ENCODE results near the gene KRTAP4-2. TPM values are rescaled to one million over a fixed set of nuclear protein-coding genes. Genes with fewer than 3 reads are reported as not detected.
A peak's percentile ranks its signal among the peaks of the same experiment; 100 is the strongest.
"Not testable (repeated sequence)": the region's sequence is repeated elsewhere in the genome, so short reads cannot be mapped to it uniquely, and the experiment has no call there.

KRTAP4-2 gene
- total RNA-seq, 1 donor from 2014 or later = not detected

DNA sequence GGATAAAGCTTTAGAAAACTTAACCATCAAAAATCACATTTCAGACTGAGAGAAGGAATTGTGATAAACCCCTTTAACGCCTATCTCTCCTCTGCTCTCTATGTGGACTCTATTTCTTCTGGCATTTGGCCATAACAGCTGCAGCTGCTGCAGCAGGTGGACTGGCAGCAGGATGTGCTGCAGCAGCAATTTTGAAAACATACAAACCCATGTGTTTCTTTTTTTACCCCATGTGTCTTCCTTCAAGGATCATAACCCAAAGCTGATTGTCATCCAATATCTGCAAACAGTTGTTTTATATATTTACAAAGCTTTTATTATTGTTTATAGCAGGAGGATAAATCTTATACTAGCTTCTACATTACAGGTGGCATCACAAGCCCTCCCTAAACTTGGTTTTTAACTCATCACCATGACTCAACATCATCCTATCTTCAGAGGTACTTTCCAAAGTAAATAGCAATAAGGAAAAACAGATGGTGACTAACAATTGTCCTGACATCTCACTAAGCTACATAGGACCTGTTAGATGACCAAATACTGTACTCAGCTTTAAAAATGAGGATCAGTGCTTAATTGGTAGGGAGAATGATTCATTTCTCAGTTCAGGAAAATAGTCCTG lies 33.9 kb upstream of the KRTAP4-2 start:
- H3K4me3 ChIP-seq (ENCODE audit: low read depth, low read length) = no peak overlapping the region
- DNase-seq (ENCODE audit: low read depth) (peak; percentile 87), FAIRE-seq (no peak)
- no peaks in the 10 kb centered on the region for H3K36me3 ChIP-seq (ENCODE audit: control insufficient read depth, insufficient read depth, low read length)
- H3K27me3 ChIP-seq (ENCODE audit: control insufficient read depth, insufficient read depth, low read length) = peaks cover 3% of the 10 kb centered on the region
- TF ChIP-seq CTCF (IDR thresholded peaks at IDR 0.05; ENCODE audit: insufficient read depth, low read length, severe bottlenecking) = no peak

DNA sequence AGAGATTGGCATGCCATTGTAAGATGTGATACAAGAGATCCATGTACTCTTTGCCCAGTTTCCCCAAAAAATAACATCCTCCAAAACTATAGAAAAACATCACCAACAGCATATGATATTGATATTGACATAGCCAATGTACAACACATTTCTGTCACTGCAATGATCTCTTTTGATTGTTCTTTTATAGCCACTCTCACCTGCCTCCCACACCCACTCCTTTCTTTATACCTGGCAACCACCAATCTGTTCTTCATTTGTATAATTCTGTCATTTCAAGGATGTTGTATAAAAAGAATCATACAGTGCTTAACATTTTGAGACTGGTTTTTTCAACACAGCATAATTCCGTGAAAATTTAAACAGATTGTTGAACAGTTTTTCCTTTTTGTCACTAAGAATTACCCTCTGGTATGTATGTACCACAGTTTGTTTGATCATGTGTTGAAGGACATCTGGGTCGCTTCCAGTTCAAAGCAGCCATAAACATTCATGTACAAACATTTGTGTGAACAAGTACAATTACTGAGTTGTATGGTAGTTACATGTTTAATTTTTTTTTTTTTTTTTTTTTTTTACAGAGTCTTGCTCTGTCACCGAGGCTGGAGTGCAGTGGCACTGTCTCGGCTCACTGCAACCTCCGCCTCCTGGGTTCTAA lies 21.5 kb upstream of the KRTAP4-2 start:
- FAIRE-seq (no peak), DNase-seq (ENCODE audit: low read depth) (no peak)
- Histone ChIP-seq H3K27me3 (ENCODE audit: control insufficient read depth, insufficient read depth, low read length) (no peaks in the 10 kb centered on the region), H3K4me3 (ENCODE audit: low read depth, low read length) (no peak overlapping the region), H3K36me3 (ENCODE audit: control insufficient read depth, insufficient read depth, low read length) (no peaks in the 10 kb centered on the region)
- no peak for TF ChIP-seq CTCF (IDR thresholded peaks at IDR 0.05; ENCODE audit: insufficient read depth, low read length, severe bottlenecking)

- no peak for TF ChIP-seq CTCF (IDR thresholded peaks at IDR 0.05; ENCODE audit: insufficient read depth, low read length, severe bottlenecking)
- no peak for FAIRE-seq
- no peaks in the 10 kb centered on the region for H3K36me3 ChIP-seq (ENCODE audit: control insufficient read depth, insufficient read depth, low read length)
Observed at GRCh38 chr17:41196068-41196467, 18.0 kb upstream of the KRTAP4-2 start.

GRCh38 chr17:41190328-41190727 lies 12.3 kb upstream of the KRTAP4-2 start:
- H3K36me3 ChIP-seq (ENCODE audit: control insufficient read depth, insufficient read depth, low read length) = no peaks in the 10 kb centered on the region
- H3K27me3 ChIP-seq (ENCODE audit: control insufficient read depth, insufficient read depth, low read length) = no peaks in the 10 kb centered on the region
- FAIRE-seq (no peak), DNase-seq (ENCODE audit: low read depth) (no peak)
- no peak for TF ChIP-seq CTCF (IDR thresholded peaks at IDR 0.05; ENCODE audit: insufficient read depth, low read length, severe bottlenecking)
- H3K4me3 ChIP-seq (ENCODE audit: low read depth, low read length) = no peak overlapping the region

More at GRCh38 chr17:41196068-41196467, 18.0 kb upstream of the KRTAP4-2 start:
- Histone ChIP-seq H3K27me3 (ENCODE audit: control insufficient read depth, insufficient read depth, low read length) (no peaks in the 10 kb centered on the region), H3K4me3 (ENCODE audit: low read depth, low read length) (no peak overlapping the region)
- no peak for DNase-seq (ENCODE audit: low read depth)

DNA sequence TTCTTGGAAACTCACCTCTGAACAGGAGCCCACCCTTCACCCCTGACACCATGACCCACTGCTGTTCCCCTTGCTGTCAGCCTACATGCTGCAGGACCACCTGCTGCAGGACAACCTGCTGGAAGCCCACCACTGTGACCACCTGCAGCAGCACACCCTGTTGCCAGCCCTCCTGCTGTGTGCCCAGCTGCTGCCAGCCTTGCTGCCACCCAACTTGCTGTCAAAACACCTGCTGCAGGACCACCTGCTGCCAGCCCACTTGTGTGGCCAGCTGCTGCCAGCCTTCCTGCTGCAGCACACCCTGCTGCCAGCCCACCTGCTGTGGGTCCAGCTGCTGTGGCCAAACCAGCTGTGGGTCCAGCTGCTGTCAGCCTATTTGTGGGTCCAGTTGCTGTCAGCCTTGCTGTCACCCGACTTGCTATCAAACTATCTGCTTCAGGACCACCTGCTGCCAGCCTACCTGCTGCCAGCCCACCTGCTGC lies 11.9 kb upstream of the KRTAP4-2 start, which contains the start of gene KRTAP9-1:
Gene KRTAP9-1 (plus strand): TSS at position 51 of the 482 bp plus-strand sequence. CDS start 0 bp downstream, at position 51.
- not testable (repeated sequence) for H3K4me3 ChIP-seq (ENCODE audit: low read depth, low read length); H3K27me3 ChIP-seq (ENCODE audit: control insufficient read depth, insufficient read depth, low read length); H3K36me3 ChIP-seq (ENCODE audit: control insufficient read depth, insufficient read depth, low read length); FAIRE-seq; DNase-seq (ENCODE audit: low read depth)

DNA sequence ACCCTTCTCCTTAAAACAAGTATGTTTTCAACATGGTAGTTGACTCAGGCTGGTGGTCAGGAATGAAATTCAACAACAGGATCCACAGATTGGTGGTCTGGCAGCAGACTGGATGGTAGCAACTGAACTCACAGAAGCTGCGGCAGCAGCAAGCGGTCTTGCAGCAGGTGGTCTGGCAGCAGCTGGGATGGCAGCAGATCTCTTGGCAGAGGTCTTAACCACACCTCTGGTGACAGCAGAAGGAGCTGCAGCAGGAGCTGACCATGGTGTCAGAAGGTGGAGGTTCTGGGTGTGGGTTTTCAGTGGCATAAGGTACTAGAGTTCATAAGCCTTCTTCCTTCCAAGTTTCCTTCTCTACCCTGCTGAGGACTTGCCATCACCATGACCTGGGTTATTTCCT lies 8.9 kb upstream of the KRTAP4-2 start:
- DNase-seq (ENCODE audit: low read depth) (no peak), FAIRE-seq (no peak)
- no peak for TF ChIP-seq CTCF (IDR thresholded peaks at IDR 0.05; ENCODE audit: insufficient read depth, low read length, severe bottlenecking)
- no peak overlapping the region for H3K4me3 ChIP-seq (ENCODE audit: low read depth, low read length)
- no peaks in the 10 kb centered on the region for H3K27me3 ChIP-seq (ENCODE audit: control insufficient read depth, insufficient read depth, low read length)
- no peaks in the 10 kb centered on the region for H3K36me3 ChIP-seq (ENCODE audit: control insufficient read depth, insufficient read depth, low read length)

All from bronchial epithelial cell (primary cell).